ENCODE results near the gene C1orf232. TPM values are rescaled to one million over a fixed set of nuclear protein-coding genes. Genes with fewer than 3 reads are reported as not detected.

C1orf232 gene
- total RNA-seq, 1 experiment from 2014 or later, result not detected

- no peak overlapping the region for H2BK15ac ChIP-seq (ENCODE audit: low read depth, low read length)
- no peaks in the 10 kb centered on the region for H3K9me3 Mint-ChIP-seq
- H2AFZ ChIP-seq (ENCODE audit: low read length), result no peak overlapping the region
- H3K9me3 ChIP-seq (ENCODE audit: control insufficient read depth, low read depth, low read length), result no peaks in the 10 kb centered on the region
- H2BK20ac ChIP-seq (ENCODE audit: low read depth, low read length, poor library complexity, severe bottlenecking), result no peak overlapping the region
- no peaks in the 10 kb centered on the region for H3K79me2 ChIP-seq (ENCODE audit: insufficient read depth, low read length)
- no peak overlapping the region for H2BK12ac ChIP-seq (ENCODE audit: insufficient read length, low read depth, low read length)
- no peak overlapping the region for H3K4me3 Mint-ChIP-seq
- H3K56ac ChIP-seq (ENCODE audit: insufficient read length, low read depth, low read length), result no peak overlapping the region
- no peak overlapping the region for H4K5ac ChIP-seq (ENCODE audit: insufficient read length, low read depth, low read length)
- H4K20me1 ChIP-seq (ENCODE audit: control insufficient read depth, insufficient read depth, insufficient read length), result no peaks in the 10 kb centered on the region
- no peak overlapping the region for H2BK5ac ChIP-seq (ENCODE audit: insufficient read length, low read length)
- peaks cover 19% of the 10 kb centered on the region for H3K27me3 Mint-ChIP-seq (ENCODE audit: low read depth)
- H3K4ac ChIP-seq (ENCODE audit: low read depth, low read length), result no peak overlapping the region
- H2BK120ac ChIP-seq (ENCODE audit: low read depth, low read length, poor library complexity, severe bottlenecking), result no peak overlapping the region
- H3K14ac ChIP-seq (ENCODE audit: insufficient read depth, low read length), result no peak overlapping the region
- WGBS (ENCODE audit: extremely low coverage, insufficient read length, low lambda C conversion rate), result no CpG with 5 or more reads among the region's 9 CpGs
- H3K27ac Mint-ChIP-seq, result no peak overlapping the region
- H3K27me3 ChIP-seq (ENCODE audit: insufficient read depth, low read length), result no peaks in the 10 kb centered on the region
- no peak overlapping the region for H3K9ac ChIP-seq (ENCODE audit: extremely low read depth, insufficient read length, low read length)
- peaks cover 28 to 36% of the 10 kb centered on the region in 2 experiments for H3K4me1 Mint-ChIP-seq
- H4K91ac ChIP-seq (ENCODE audit: insufficient read length, low read depth, low read length), result no peak overlapping the region
- H3K23me2 ChIP-seq (ENCODE audit: insufficient read length, low read depth, low read length, poor library complexity, severe bottlenecking), result no peaks in the 10 kb centered on the region
- no peak overlapping the region for H3K23ac ChIP-seq (ENCODE audit: insufficient read length, low read depth, low read length)
- TF ChIP-seq CTCF (conservative IDR thresholded peaks at IDR 0.05), result peak; percentile 53
- H3K79me1 ChIP-seq (ENCODE audit: insufficient read depth, low read depth, low read length, poor library complexity, severe bottlenecking), result no peaks in the 10 kb centered on the region
- no peak overlapping the region for H3K18ac ChIP-seq (ENCODE audit: insufficient read length, low read depth, low read length)
- no peak overlapping the region for H3K4me2 ChIP-seq (ENCODE audit: insufficient read depth, insufficient read length, low read length)
- H3K36me3 Mint-ChIP-seq (ENCODE audit: insufficient read depth in 1 of 3, low read depth in 3 of 3), result no peaks in the 10 kb centered on the region
- no peak overlapping the region for H2AK5ac ChIP-seq (ENCODE audit: insufficient read length, low read length)
- no peak overlapping the region for H3K27ac ChIP-seq (ENCODE audit: insufficient read length, low read depth, low read length)
- H4K8ac ChIP-seq (replicated peaks; ENCODE audit: insufficient read length, low read depth, low read length), result no peak overlapping the region
- DNase-seq, result peak; percentile 61
- H3T11ph ChIP-seq (ENCODE audit: low read length), result no peak overlapping the region
- H3K4me1 ChIP-seq (ENCODE audit: insufficient read depth, low read length), result no peaks in the 10 kb centered on the region
Observed at GRCh38 chr1:26203642-26204318, 35.0 kb upstream of the C1orf232 start.

Data from H9 (cell line).